Endothelial cell of hepatic sinusoid (primary cell): Measurements from ENCODE around the gene PRR5L.
"Not testable (repeated sequence)": the region's sequence is repeated elsewhere in the genome, so short reads cannot be mapped to it uniquely, and the experiment has no call there.

Source experiments
- in situ Hi-C: cut with HindIII; loops from 2 replicates; pipeline ENCODE4 v1.10.0; 2017; ENCODE audit warnings: low sequenced_read_pairs

Gene PRR5L

GRCh38 chr11:36478700-36479329 lies 182.7 kb downstream of the PRR5L start:
- in situ Hi-C loops: no loop called here

- in situ Hi-C loops: no loop called here
Measured at GRCh38 chr11:36480833-36481232, 184.7 kb downstream of the PRR5L start.

DNA sequence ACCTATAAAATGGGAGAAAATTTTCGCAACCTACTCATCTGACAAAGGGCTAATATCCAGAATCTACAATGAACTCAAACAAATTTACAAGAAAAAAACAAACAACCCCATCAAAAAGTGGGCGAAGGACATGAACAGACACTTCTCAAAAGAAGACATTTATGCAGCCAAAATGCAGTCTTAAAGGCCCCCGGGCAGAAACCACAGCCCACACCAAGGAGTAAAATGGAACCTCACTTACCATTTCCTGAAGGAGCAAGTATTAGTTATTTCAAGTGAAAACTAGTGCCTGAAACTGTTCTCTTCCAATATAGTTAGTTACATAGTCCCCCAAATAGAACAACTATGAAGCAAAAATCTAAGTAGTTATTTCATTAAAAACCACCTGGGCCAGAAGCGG lies 187.0 kb downstream of the PRR5L start:
- in situ Hi-C loops: not testable (repeated sequence)

GRCh38 chr11:36485298-36486002 lies 189.4 kb downstream of the PRR5L start:
- in situ Hi-C loops: loop anchor here (5.0 kb wide), 2 partner anchors 63 to 188 kb away; partner anchors contain the start of gene PRR5L

DNA sequence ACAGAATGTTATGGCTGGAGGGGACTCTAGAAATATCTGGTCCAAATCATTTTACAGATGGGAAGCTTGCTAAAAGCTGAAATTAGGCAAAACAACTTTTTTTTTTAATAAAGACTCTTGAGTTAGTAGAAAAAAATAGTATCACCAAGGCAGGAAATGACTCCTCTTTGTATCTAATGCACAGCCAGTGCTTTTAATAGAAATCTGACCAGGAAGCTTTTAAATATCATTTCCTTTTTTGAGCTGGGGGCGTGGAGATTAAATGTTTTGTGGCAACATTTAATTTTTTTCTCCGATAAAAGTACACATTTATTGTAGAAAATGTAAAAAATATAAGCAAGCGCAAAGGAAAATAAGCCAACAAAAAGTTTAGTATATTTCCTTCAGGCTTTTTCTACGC lies 191.5 kb downstream of the PRR5L start:
- in situ Hi-C loops: loop anchor here (5.0 kb wide), 2 partner anchors 65 to 190 kb away; partner anchors contain the start of gene PRR5L

DNA sequence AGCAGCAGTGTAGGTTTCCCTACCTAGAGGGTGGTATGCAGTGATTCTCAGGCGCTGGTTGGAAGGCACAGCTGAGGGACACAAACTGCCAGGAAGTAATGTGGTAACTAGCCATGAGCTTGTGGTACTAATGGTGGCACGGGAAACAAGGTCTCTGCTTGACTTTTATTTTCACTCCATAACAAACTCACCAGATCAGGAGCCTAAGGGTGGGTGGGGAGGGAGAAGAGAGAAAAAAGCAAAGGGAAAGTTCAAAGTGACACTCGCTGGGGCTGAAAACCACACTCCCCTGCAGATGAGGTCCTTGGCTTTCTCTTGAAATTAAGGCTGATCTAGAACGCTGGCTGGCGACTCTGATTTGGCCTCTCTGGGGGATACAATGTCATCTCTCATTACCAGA lies 192.0 kb downstream of the PRR5L start:
- in situ Hi-C loops: loop anchor here (5.0 kb wide), 2 partner anchors 66 to 191 kb away; partner anchors contain the start of gene PRR5L

- in situ Hi-C loops: no loop called here
Measured at GRCh38 chr11:36490026-36490806, 194.1 kb downstream of the PRR5L start.

DNA sequence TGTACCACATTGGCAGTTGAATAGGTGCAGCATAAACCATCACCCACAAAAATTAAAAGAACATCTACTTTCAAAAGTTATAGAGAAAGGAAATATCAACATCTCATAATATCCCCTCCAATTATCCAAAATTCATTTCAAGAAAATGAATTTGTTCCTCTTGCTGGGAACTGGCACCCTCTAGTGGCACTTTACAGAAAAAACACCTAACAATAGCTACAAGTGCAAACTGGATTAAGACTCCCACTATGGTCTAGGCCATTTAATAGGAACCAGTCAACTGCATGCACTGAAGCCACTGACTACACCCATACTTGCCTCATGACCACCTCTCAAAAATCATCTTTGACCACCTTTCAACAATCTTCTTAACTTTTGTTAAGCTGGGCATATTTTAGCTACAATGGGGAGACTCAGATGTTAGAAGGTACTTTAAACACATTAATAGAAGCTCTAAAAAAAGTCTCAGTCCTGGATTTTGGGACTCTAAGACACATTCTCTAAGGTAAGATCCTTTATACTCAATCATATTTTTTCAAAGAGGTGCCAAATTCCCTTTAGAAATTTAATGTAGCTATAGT lies 196.7 kb downstream of the PRR5L start:
- in situ Hi-C loops: no loop called here

- in situ Hi-C loops: no loop called here
Measured at GRCh38 chr11:36493332-36493731, 197.2 kb downstream of the PRR5L start.

DNA sequence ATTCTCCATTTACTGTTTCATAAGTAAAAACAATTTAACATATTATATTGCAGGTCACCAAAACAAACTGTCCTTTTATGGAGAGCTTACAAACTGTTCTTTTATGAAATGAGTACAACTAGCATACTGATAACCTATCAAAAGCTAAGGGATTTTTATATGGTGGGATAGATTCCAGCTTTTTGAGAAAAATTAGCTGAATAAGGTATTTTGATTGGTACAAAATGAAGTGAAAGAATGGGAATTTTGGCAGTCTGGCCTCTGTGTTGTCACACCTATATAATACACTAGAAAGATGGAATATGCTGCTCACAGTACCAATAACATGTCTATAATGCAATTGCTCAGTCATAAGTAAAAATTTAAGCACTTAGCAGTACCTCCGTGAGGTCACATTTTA lies 202.6 kb downstream of the PRR5L start:
- in situ Hi-C loops: no loop called here

DNA sequence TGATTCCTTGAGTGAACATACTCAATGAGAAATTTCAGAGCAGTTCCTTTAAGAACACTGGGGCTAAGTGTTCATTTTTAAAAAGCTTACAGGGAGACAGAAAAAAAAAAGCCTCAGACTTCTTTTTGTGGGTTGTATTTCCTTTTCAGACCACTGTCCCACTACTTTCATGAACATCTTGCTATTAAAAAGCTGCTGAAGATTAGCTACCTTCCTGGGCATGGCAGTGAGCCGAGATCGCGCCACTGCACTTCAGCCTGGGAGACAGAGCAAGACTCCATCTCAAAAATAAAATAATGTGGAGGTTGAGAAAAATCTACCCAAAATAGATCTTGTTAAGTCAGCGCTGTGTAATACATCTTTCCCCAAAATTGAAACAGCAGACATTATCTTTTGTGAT lies 203.2 kb downstream of the PRR5L start:
- in situ Hi-C loops: no loop called here

DNA sequence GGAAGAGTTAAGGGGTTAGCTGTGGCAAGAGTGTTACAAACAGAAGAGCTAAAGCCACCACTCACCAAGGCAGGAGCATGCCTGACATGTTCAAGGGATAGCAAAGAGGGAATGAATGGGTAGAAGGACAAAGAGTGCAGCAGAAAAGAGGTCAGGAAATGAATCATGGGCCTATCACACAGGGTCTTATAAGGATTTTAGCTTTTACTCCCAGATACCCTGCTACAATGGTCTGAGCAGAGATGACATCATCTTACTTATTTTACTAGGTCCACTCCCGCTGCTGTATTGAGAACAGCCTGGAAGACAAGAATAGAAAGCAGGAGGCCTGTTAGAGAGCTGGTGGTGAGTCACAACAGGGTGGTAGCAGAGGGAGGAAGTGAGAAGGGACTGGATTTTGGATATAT lies 204.2 kb downstream of the PRR5L start:
- in situ Hi-C loops: no loop called here

- in situ Hi-C loops: no loop called here
Measured at GRCh38 chr11:36501236-36501635, 205.1 kb downstream of the PRR5L start.

GRCh38 chr11:36507824-36508489 lies 211.9 kb downstream of the PRR5L start:
- in situ Hi-C loops: no loop called here

- in situ Hi-C loops: no loop called here
Measured at GRCh38 chr11:36508743-36509142, 212.7 kb downstream of the PRR5L start.

- in situ Hi-C loops: no loop called here
Measured at GRCh38 chr11:36509201-36509639, 213.1 kb downstream of the PRR5L start.

- in situ Hi-C loops: no loop called here
Measured at GRCh38 chr11:36509694-36510593, 213.9 kb downstream of the PRR5L start, which contains the start of gene TRAF6. TRAF6 (minus strand) TSS chr11:36510272; CDS start chr11:36501515, 8,757 bp downstream.

GRCh38 chr11:36510594-36510942 lies 214.5 kb downstream of the PRR5L start:
- in situ Hi-C loops: no loop called here

DNA sequence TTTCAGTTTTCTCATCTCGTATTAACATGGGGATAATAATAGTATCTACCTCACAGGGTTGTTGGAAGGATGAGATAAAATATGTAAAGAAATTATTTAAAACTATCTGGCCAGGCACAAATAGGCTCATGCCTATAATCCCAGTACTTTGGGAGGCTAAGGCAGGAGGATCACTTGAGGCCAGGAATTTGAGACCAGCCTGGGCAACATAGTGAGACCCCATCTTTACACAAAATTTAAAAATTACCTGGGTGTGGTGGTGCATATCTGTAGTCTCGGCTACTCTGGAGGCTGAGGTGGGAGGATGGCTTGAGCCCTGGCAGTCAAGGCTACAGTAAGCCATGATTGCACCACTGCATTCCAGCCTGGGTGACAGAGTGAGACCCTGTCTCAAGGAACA lies 215.0 kb downstream of the PRR5L start:
- in situ Hi-C loops: not testable (repeated sequence)

DNA sequence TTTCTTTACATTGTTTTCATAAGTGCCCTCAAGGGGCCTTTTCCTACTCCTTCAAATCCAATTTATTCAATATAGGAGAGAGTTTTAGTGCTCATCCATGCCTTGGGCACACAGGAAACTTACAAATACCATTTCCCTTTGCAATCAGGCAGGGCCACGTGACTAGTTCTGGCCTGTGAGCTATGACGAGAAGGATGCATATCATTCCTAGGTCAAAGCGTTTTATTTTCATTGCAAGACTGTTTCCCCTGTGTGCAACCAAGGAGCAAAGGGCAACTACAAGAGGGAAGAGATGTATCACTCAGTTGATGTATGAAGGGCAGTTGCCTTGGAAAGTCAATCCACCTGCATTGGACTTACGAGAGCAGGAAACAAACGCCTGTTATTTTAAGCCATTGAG lies 215.9 kb downstream of the PRR5L start:
- in situ Hi-C loops: no loop called here
